Activated CD4-positive, alpha-beta T cell treated with anti-CD3 and anti-CD28 coated beads for 36 hours (primary cell): ENCODE results near the gene PRKCA. TPM values are rescaled to one million over a fixed set of nuclear protein-coding genes. Genes with fewer than 3 reads are reported as not detected.

Source experiments
- ATAC-seq: fragments of 200-7000 bp; cut with Tn5 transposase; one replicate; pipeline ENCODE4 v1.10.0; 2021; ENCODE audit warnings: mild to moderate bottlenecking, moderate library complexity
- CTCF ChIA-PET: fragments of 350-600 bp; sonication (Branson Sonifier 250); formaldehyde crosslinking; loops from one replicate; lab custom pipeline; 2021; ENCODE audit warnings: antibody characterized with exemption; lab: Charles Lee
- POLR2A ChIA-PET: fragments of 350-600 bp; sonication (Branson Sonifier 250); formaldehyde crosslinking; loops from one replicate; lab custom pipeline; 2021; ENCODE audit warnings: antibody characterized with exemption, inconsistent platforms; lab: Charles Lee
- DNase-seq: peaks from one replicate; pipeline ENCODE4 v3.0.0-alpha.2; 2020
- H3K27ac Mint-ChIP-seq: one replicate; pipeline ENCODE4 v1.8.0; 2021; ENCODE audit warnings: mixed read lengths
- H3K27me3 Mint-ChIP-seq: one replicate; pipeline ENCODE4 v1.8.0; 2021; ENCODE audit warnings: mixed read lengths
- H3K36me3 Mint-ChIP-seq: one replicate; pipeline ENCODE4 v1.8.0; 2021; ENCODE audit warnings: low read depth, mixed read lengths
- H3K4me1 Mint-ChIP-seq: one replicate; pipeline ENCODE4 v1.8.0; 2021; ENCODE audit warnings: mixed read lengths
- H3K4me3 Mint-ChIP-seq: one replicate; pipeline ENCODE4 v1.8.0; 2021; ENCODE audit warnings: mild to moderate bottlenecking, moderate library complexity, mixed read lengths
- H3K9me3 Mint-ChIP-seq: one replicate; pipeline ENCODE4 v1.8.0; 2021; ENCODE audit warnings: low read depth, mixed read lengths
- intact Hi-C, 2 experiments: fragments of 100-400 bp; cut with DNase I in 1 of 2; cut with micrococcal nuclease in 1 of 2; formaldehyde crosslinking; loops; one replicate each; pipeline versions ENCODE4 v1.14.2 to v1.15.1; 2022 to 2024; cut with DNase I, micrococcal nuclease
- total RNA-seq, 2 experiments: library from RNA; stranded (reverse); gene quantifications; one replicate each; pipeline ENCODE4 v1.2.3, GENCODE V29; 2021

PRKCA gene
- total RNA-seq, 2 experiments from 2014 or later = 73.3 to 77.0 TPM

DNA sequence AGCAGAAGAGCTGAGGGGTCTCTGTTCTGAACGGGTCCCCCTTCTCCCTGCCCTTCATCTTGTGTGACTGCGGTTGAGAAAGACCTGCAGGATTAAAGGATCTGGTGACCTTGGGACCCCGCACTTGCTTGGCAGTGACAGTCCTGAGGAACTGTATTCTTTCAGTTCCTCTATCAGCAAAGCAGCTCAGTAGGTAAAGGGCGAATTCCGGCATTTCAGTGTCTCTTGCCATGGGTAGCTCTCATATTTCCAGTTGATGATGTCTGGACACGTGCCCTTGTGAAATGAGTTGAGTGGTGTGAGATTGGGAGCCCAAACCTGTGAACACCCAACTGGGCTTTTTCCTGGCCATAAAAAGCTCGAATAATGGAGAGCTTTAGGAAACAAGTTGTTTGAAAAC, 135.7 kb downstream of the PRKCA start:
- ChIA-PET CTCF (interaction anchor here (0.7 to 1.2 kb wide), 2 partner anchors 9 to 184 kb away, joined by 5 read pairs; no protein-coding TSS in a partner anchor), POLR2A (interaction anchor here (0.6 kb wide), 1 partner anchor 124 kb away, joined by 5 read pairs; no protein-coding TSS in a partner anchor)
- no peaks in the 10 kb centered on the region for H3K27me3 Mint-ChIP-seq
- peaks cover 33% of the 10 kb centered on the region for H3K4me1 Mint-ChIP-seq
- peaks cover 22% of the 10 kb centered on the region for H3K36me3 Mint-ChIP-seq
- H3K27ac Mint-ChIP-seq = peak overlapping the region; percentile 61
- intact Hi-C loops = no loop called here
- no peak overlapping the region for H3K4me3 Mint-ChIP-seq
- peaks cover 8% of the 10 kb centered on the region for H3K9me3 Mint-ChIP-seq
- no peak for ATAC-seq
- no peak for DNase-seq

DNA sequence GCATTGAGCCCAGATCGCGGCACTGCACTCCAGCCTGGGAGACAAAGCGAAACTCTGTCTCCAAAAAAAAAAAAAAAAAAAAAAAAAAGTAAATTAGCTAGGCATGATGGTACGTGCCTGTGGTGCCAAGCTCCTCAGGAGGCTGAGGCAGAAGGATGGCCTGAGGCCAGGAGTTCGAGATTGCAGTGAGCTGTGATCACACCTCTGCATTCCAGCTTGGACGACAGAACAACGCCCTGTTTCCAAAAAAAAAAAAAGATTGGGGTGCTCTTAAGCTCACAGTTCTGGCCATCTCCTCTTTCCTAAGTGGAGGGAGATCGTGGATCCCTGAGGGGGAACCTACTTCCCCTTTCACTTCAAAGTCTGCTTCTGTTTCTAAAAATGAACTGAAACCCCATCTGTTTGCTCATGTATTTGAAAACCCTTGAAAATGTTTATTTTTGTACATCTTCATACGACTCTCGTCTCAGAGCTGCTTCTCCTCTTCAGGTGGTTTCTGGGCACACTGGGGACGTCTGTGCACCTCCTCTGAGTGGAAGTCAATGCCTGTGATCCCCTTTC, 138.8 kb downstream of the PRKCA start:
- Mint-ChIP-seq H3K4me1 (peaks cover 49% of the 10 kb centered on the region), H3K4me3 (no peak overlapping the region), H3K36me3 (peaks cover 40% of the 10 kb centered on the region), H3K27me3 (no peaks in the 10 kb centered on the region), H3K9me3 (peaks cover 8% of the 10 kb centered on the region), H3K27ac (peak overlapping the region; percentile 59)
- POLR2A ChIA-PET = interaction anchor here (0.6 kb wide), 1 partner anchor 137 kb away, joined by 7 read pairs; no protein-coding TSS in a partner anchor
- intact Hi-C loops = no loop called here
- CTCF ChIA-PET = interaction anchor here (0.5 to 1.0 kb wide), 3 partner anchors 24 to 417 kb away, joined by 3 read pairs; no protein-coding TSS in a partner anchor
- ATAC-seq (no peak), DNase-seq (no peak)

- Mint-ChIP-seq H3K27me3 (no peaks in the 10 kb centered on the region), H3K36me3 (peaks cover 39% of the 10 kb centered on the region), H3K9me3 (peaks cover 4% of the 10 kb centered on the region), H3K4me1 (peaks cover 65% of the 10 kb centered on the region), H3K4me3 (no peak overlapping the region), H3K27ac (no peak overlapping the region)
- intact Hi-C loops = no loop called here
- no peak for DNase-seq
- ChIA-PET CTCF (interaction anchor here (0.6 kb wide), 1 partner anchor 21 kb away, joined by 3 read pairs; no protein-coding TSS in a partner anchor), POLR2A (no interaction called here)
- no peak for ATAC-seq
Measured at GRCh38 chr17:66443166-66443565, 140.8 kb downstream of the PRKCA start.

DNA sequence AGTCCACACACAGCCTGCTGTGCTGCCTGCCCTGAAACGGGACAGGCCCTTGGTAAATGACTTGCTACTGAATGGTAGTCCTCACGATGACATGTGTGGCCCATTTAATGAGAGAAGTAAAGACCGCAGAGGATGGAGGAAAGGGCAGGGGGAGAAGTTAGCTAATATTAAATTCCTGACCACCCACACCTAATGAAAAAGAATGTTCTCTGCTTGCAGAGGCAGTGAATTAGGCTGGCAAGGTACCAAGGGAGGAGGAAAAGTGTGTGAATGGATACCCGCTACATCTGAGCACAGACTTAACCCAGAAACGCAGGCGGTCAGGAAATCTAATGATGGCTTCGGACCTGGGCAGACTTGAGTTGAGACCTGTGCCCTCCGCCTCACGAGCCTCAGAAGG, 141.2 kb downstream of the PRKCA start:
- no peaks in the 10 kb centered on the region for H3K27me3 Mint-ChIP-seq
- intact Hi-C loops = no loop called here
- H3K9me3 Mint-ChIP-seq = no peaks in the 10 kb centered on the region
- POLR2A ChIA-PET = no interaction called here
- H3K4me1 Mint-ChIP-seq = peaks cover 66% of the 10 kb centered on the region
- ATAC-seq (no peak), DNase-seq (no peak)
- CTCF ChIA-PET = interaction anchor here (0.6 kb wide), 1 partner anchor 20 kb away, joined by 3 read pairs; no protein-coding TSS in a partner anchor
- peaks cover 35% of the 10 kb centered on the region for H3K36me3 Mint-ChIP-seq
- H3K4me3 Mint-ChIP-seq = no peak overlapping the region
- H3K27ac Mint-ChIP-seq = no peak overlapping the region

GRCh38 chr17:66444031-66444430, 141.6 kb downstream of the PRKCA start:
- ChIA-PET POLR2A (no interaction called here), CTCF (no interaction called here)
- Mint-ChIP-seq H3K36me3 (peaks cover 35% of the 10 kb centered on the region), H3K4me1 (peaks cover 66% of the 10 kb centered on the region), H3K9me3 (no peaks in the 10 kb centered on the region), H3K4me3 (no peak overlapping the region), H3K27ac (no peak overlapping the region), H3K27me3 (no peaks in the 10 kb centered on the region)
- ATAC-seq (no peak), DNase-seq (no peak)
- intact Hi-C loops = no loop called here

DNA sequence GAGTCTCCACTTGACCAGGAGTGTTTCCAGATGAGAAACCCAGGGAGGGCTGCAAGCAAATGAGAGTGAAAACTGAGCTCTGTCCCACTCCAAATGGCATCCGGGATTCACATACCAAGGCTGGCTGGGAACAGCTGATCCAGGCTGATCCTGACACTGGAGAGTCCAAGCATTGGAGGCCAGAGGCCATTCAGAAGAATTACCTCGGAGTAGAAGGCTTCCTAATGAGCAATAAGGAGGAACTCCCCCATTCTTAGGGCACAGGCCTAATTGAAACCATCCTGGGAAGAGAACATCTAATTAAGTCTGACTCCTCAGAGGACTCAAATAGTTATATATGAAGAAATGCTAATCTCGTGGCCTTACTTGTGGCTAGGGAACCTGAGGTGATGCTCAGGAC, 142.8 kb downstream of the PRKCA start:
- H3K9me3 Mint-ChIP-seq = no peaks in the 10 kb centered on the region
- DNase-seq (no peak), ATAC-seq (no peak)
- intact Hi-C loops = no loop called here
- no peaks in the 10 kb centered on the region for H3K27me3 Mint-ChIP-seq
- ChIA-PET POLR2A (interaction anchor here (0.7 kb wide), 1 partner anchor 46 kb away, joined by 4 read pairs; no protein-coding TSS in a partner anchor), CTCF (no interaction called here)
- H3K4me3 Mint-ChIP-seq = no peak overlapping the region
- peaks cover 69% of the 10 kb centered on the region for H3K4me1 Mint-ChIP-seq
- H3K36me3 Mint-ChIP-seq = peaks cover 35% of the 10 kb centered on the region
- no peak overlapping the region for H3K27ac Mint-ChIP-seq

- CTCF ChIA-PET = interaction anchor here (1.2 to 1.3 kb wide), 2 partner anchors 11 to 13 kb away, joined by 3 to 4 read pairs; no protein-coding TSS in a partner anchor
Measured at GRCh38 chr17:66446419-66446818, 144.0 kb downstream of the PRKCA start.

GRCh38 chr17:66447159-66447558, 144.7 kb downstream of the PRKCA start:
- H3K4me1 Mint-ChIP-seq = peaks cover 74% of the 10 kb centered on the region
- CTCF ChIA-PET = interaction anchor here (1.2 to 1.3 kb wide), 2 partner anchors 12 to 14 kb away, joined by 3 to 4 read pairs; no protein-coding TSS in a partner anchor

More at GRCh38 chr17:66446419-66446818, 144.0 kb downstream of the PRKCA start:
- no peak for ATAC-seq
- Mint-ChIP-seq H3K4me3 (no peak overlapping the region), H3K4me1 (peaks cover 70% of the 10 kb centered on the region), H3K9me3 (no peaks in the 10 kb centered on the region), H3K36me3 (peaks cover 34% of the 10 kb centered on the region), H3K27ac (no peak overlapping the region), H3K27me3 (no peaks in the 10 kb centered on the region)
- DNase-seq = no peak
- intact Hi-C loops = no loop called here
- POLR2A ChIA-PET = no interaction called here

GRCh38 chr17:66448026-66448639, 145.7 kb downstream of the PRKCA start:
- H3K9me3 Mint-ChIP-seq = no peaks in the 10 kb centered on the region
- no peak overlapping the region for H3K4me3 Mint-ChIP-seq
- ATAC-seq (no peak), DNase-seq (no peak)
- no peaks in the 10 kb centered on the region for H3K27me3 Mint-ChIP-seq
- no peak overlapping the region for H3K27ac Mint-ChIP-seq
- H3K4me1 Mint-ChIP-seq = peaks cover 68% of the 10 kb centered on the region
- peaks cover 25% of the 10 kb centered on the region for H3K36me3 Mint-ChIP-seq
- CTCF ChIA-PET = interaction anchor here (1.2 kb wide), 1 partner anchor 13 kb away, joined by 4 read pairs; no protein-coding TSS in a partner anchor
- intact Hi-C loops = no loop called here
- POLR2A ChIA-PET = no interaction called here

More at GRCh38 chr17:66447159-66447558, 144.7 kb downstream of the PRKCA start:
- Mint-ChIP-seq H3K9me3 (no peaks in the 10 kb centered on the region), H3K27ac (peak overlapping the region; percentile 42), H3K27me3 (no peaks in the 10 kb centered on the region), H3K4me3 (no peak overlapping the region), H3K36me3 (peaks cover 33% of the 10 kb centered on the region)
- ATAC-seq (no peak), DNase-seq (no peak)
- intact Hi-C loops = no loop called here
- POLR2A ChIA-PET = no interaction called here

GRCh38 chr17:66449418-66449977, 147.1 kb downstream of the PRKCA start:
- ChIA-PET POLR2A (no interaction called here), CTCF (interaction anchor here (1.1 to 1.2 kb wide), 3 partner anchors 14 to 23 kb away, joined by 3 read pairs; no protein-coding TSS in a partner anchor)
- no peak for DNase-seq
- no peak for ATAC-seq
- peaks cover 26% of the 10 kb centered on the region for H3K36me3 Mint-ChIP-seq
- H3K4me3 Mint-ChIP-seq = no peak overlapping the region
- intact Hi-C loops = no loop called here
- H3K9me3 Mint-ChIP-seq = peaks cover 3% of the 10 kb centered on the region
- peaks cover 58% of the 10 kb centered on the region for H3K4me1 Mint-ChIP-seq
- no peaks in the 10 kb centered on the region for H3K27me3 Mint-ChIP-seq
- peak overlapping the region; percentile 17 for H3K27ac Mint-ChIP-seq
